Karpas-422 (cell line): ENCODE measurements around the gene DDN. TPM values are rescaled to one million over a fixed set of nuclear protein-coding genes. Genes with fewer than 3 reads are reported as not detected.
A peak's percentile ranks its signal among the peaks of the same experiment; 100 is the strongest.

ENCODE experiments used
- DNase-seq: peaks from one replicate; pipeline ENCODE4 v3.0.0-alpha.2; 2015
- H2AFZ ChIP-seq: fragments of 200-600 bp; sonication (generic); 2 replicates; pipeline ENCODE4 v1.6.1; 2014; ENCODE audit warnings: antibody characterized with exemption, low read length, mixed read lengths
- H3K27ac ChIP-seq: fragments of 200-600 bp; sonication (generic); 2 replicates; pipeline ENCODE4 v1.5.1; 2014; ENCODE audit warnings: mild to moderate bottlenecking, low read length, moderate library complexity
- H3K27me3 ChIP-seq: fragments of 200-600 bp; sonication (generic); 2 replicates; pipeline ENCODE4 v1.6.1; 2014; ENCODE audit warnings: low read length, mixed read lengths
- H3K36me3 ChIP-seq: fragments of 200-600 bp; sonication (generic); 2 replicates; pipeline ENCODE4 v1.6.1; 2014; ENCODE audit warnings: low read length, mixed read lengths; ENCODE audit not compliant: insufficient read depth
- H3K4me1 ChIP-seq: fragments of 200-600 bp; sonication (generic); 2 replicates; pipeline ENCODE4 v1.6.1; 2014; ENCODE audit warnings: mild to moderate bottlenecking, low read length, mixed read lengths
- H3K4me2 ChIP-seq: fragments of 200-600 bp; sonication (generic); 2 replicates; pipeline ENCODE4 v1.6.1; 2014; ENCODE audit warnings: low read length, low read depth, mild to moderate bottlenecking; ENCODE audit not compliant: poor library complexity, severe bottlenecking
- H3K4me3 ChIP-seq: fragments of 200-600 bp; sonication (generic); 2 replicates; pipeline ENCODE4 v1.5.1; 2014; ENCODE audit warnings: mild to moderate bottlenecking, antibody characterized with exemption, low read length, mixed read lengths
- H3K79me2 ChIP-seq: fragments of 200-600 bp; sonication (generic); 2 replicates; pipeline ENCODE4 v1.6.1; 2014; ENCODE audit warnings: mild to moderate bottlenecking, low read length, mixed read lengths
- H3K9ac ChIP-seq: fragments of 200-600 bp; sonication (generic); 2 replicates; pipeline ENCODE4 v1.6.0; 2014; ENCODE audit warnings: low read length
- H3K9me2 ChIP-seq: fragments of 200-600 bp; sonication (generic), shearing (Covaris generic); replicated peaks from 2 replicates; pipeline ENCODE4 v1.6.0; 2014; ENCODE audit warnings: mild to moderate bottlenecking, low read length, moderate library complexity; ENCODE audit not compliant: insufficient read depth
- H3K9me3 ChIP-seq: fragments of 300-700, 200-600 bp; sonication (generic); 2 replicates; pipeline ENCODE4 v1.6.1; 2014; ENCODE audit warnings: low read length, mixed read lengths
- H4K20me1 ChIP-seq: fragments of 200-600 bp; sonication (generic); 2 replicates; pipeline ENCODE4 v1.6.1; 2014; ENCODE audit warnings: mild to moderate bottlenecking, antibody characterized with exemption, low read length, low read depth; ENCODE audit not compliant: insufficient read depth
- small RNA-seq: library from RNA; depleted of rRNA; stranded (forward); fragments of <200 nt; gene quantifications from one replicate; pipeline ENCODE3, GENCODE V24; 2014
- total RNA-seq: library from RNA; depleted of rRNA; stranded (reverse); fragments of >200 nt; shearing (Covaris generic); gene quantifications from 2 replicates; pipeline ENCODE4 v1.2.3, GENCODE V29; 2014; ENCODE audit warnings: low replicate concordance; rRNA removed

Gene DDN
- total RNA-seq, 1 experiment from 2014 or later = 9.6 TPM

DNA sequence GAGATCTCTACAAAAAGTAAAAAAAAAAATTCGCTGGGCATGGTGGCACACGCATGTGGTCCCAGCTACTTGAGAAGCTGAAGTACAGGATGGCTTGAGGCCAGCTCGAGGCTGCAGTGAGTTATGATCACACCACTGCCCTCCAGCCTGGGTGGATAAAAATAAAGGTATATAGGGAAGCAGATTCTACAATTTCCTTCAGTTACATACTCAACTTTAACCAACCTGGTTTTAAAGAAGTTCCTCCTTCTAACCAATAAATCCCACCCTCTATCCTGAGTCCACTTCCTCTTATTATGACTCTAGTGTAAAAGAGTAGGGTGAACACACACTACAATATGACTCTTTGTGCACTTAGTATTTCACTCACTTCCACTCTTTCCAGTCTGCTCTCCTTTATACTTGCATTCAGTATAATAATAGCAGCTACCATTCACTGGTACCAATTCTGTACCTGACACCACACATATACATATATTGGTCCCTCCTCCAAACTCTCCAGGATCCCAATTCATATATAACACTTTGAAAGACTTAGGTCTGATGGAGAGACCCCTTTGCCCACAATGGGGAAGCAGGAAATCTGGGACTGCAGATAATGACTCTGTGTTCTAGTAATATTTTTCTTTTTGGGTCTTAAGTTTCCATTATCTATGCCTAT, 44.2 kb downstream of the DDN start:
- Histone ChIP-seq H2AFZ (no peak overlapping the region), H3K4me3 (peak overlapping the region; percentile 88), H3K36me3 (peaks cover 24% of the 10 kb centered on the region), H4K20me1 (peaks cover 16% of the 10 kb centered on the region; the same call in 1 of the 2 replicates), H3K9me3 (no peaks in the 10 kb centered on the region), H3K27ac (peak overlapping the region; percentile 47; the same call in 1 of the 2 replicates), H3K4me2 (peak overlapping the region; percentile 95), H3K9me2 (no peaks in the 10 kb centered on the region), H3K27me3 (no peaks in the 10 kb centered on the region), H3K9ac (peak overlapping the region; percentile 1; the same call in 1 of the 2 replicates), H3K4me1 (peaks cover 36% of the 10 kb centered on the region), H3K79me2 (peaks cover 69% of the 10 kb centered on the region)
- DNase-seq = peak; percentile 65

GRCh38 chr12:48954061-48954460, 45.1 kb downstream of the DDN start:
- H3K27ac ChIP-seq = no peak overlapping the region
- no peaks in the 10 kb centered on the region for H3K9me2 ChIP-seq
- H3K4me2 ChIP-seq = no peak overlapping the region
- H3K27me3 ChIP-seq = no peaks in the 10 kb centered on the region
- peaks cover 24% of the 10 kb centered on the region for H3K36me3 ChIP-seq
- H2AFZ ChIP-seq = no peak overlapping the region
- H4K20me1 ChIP-seq = peaks cover 17% of the 10 kb centered on the region; the same call in 1 of the 2 replicates
- no peaks in the 10 kb centered on the region for H3K9me3 ChIP-seq
- H3K79me2 ChIP-seq = peaks cover 74% of the 10 kb centered on the region
- H3K4me1 ChIP-seq = peaks cover 36% of the 10 kb centered on the region
- no peak overlapping the region for H3K4me3 ChIP-seq
- H3K9ac ChIP-seq = no peak overlapping the region
- no peak for DNase-seq

GRCh38 chr12:48952691-48953090, 46.5 kb downstream of the DDN start:
- Histone ChIP-seq H3K9me3 (no peaks in the 10 kb centered on the region), H3K4me1 (peaks cover 27% of the 10 kb centered on the region), H3K9me2 (no peaks in the 10 kb centered on the region), H3K4me3 (no peak overlapping the region), H3K36me3 (peaks cover 24% of the 10 kb centered on the region), H3K27me3 (no peaks in the 10 kb centered on the region), H2AFZ (no peak overlapping the region), H3K27ac (no peak overlapping the region), H3K9ac (no peak overlapping the region), H4K20me1 (peaks cover 20% of the 10 kb centered on the region; the same call in 1 of the 2 replicates), H3K79me2 (peaks cover 86% of the 10 kb centered on the region), H3K4me2 (no peak overlapping the region)
- no peak for DNase-seq

GRCh38 chr12:48947727-48948126, 51.4 kb downstream of the DDN start:
- Histone ChIP-seq H3K9me2 (no peaks in the 10 kb centered on the region), H3K9ac (no peak overlapping the region), H3K4me1 (no peaks in the 10 kb centered on the region), H4K20me1 (peaks cover 6% of the 10 kb centered on the region), H3K79me2 (peaks cover 82% of the 10 kb centered on the region), H3K4me3 (no peak overlapping the region), H3K36me3 (peaks cover 2% of the 10 kb centered on the region; the same call in 1 of the 2 replicates), H3K9me3 (no peaks in the 10 kb centered on the region), H3K4me2 (no peak overlapping the region), H3K27ac (no peak overlapping the region), H2AFZ (no peak overlapping the region), H3K27me3 (no peaks in the 10 kb centered on the region)
- no peak for DNase-seq

GRCh38 chr12:48946943-48947342, 52.2 kb downstream of the DDN start:
- no peaks in the 10 kb centered on the region for H3K27me3 ChIP-seq
- no peak overlapping the region for H2AFZ ChIP-seq
- H3K4me1 ChIP-seq = no peaks in the 10 kb centered on the region
- no peak overlapping the region for H3K4me2 ChIP-seq
- no peak for DNase-seq
- H4K20me1 ChIP-seq = peaks cover 10% of the 10 kb centered on the region
- H3K27ac ChIP-seq = no peak overlapping the region
- H3K36me3 ChIP-seq = peaks cover 2% of the 10 kb centered on the region; the same call in 1 of the 2 replicates
- H3K79me2 ChIP-seq = peaks cover 78% of the 10 kb centered on the region
- no peaks in the 10 kb centered on the region for H3K9me3 ChIP-seq
- H3K9ac ChIP-seq = no peak overlapping the region
- H3K4me3 ChIP-seq = no peak overlapping the region
- H3K9me2 ChIP-seq = no peaks in the 10 kb centered on the region

DNA sequence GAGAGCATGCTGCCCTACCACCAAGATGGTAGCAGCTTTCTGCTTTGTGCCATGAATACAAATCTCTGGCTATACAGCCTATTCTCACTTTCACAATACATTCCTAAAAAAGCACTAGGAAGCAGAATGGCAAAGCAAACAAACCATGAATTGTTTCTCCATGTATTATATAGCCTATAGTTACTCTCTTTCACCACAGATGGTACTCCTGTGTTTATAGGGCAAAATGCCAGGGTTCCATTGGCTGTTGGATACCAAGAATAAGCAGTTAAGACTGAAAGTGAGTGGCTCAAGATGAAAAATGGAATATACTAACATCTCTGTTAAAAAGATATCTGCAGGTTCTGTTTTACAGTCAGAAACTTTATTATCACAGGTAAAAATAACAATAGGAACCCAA, 53.0 kb downstream of the DDN start:
- Histone ChIP-seq H3K9me2 (no peaks in the 10 kb centered on the region), H3K79me2 (peaks cover 81% of the 10 kb centered on the region), H3K9me3 (no peaks in the 10 kb centered on the region), H4K20me1 (peaks cover 11% of the 10 kb centered on the region), H3K27me3 (no peaks in the 10 kb centered on the region), H3K4me2 (no peak overlapping the region), H3K27ac (no peak overlapping the region), H3K4me3 (no peak overlapping the region), H2AFZ (no peak overlapping the region), H3K4me1 (no peaks in the 10 kb centered on the region), H3K36me3 (0 out of 2 replicates have a peak, but pooled peaks cover 2% of the 10 kb centered on the region), H3K9ac (no peak overlapping the region)
- no peak for DNase-seq

Small RNA genes lying within 50 kb of the gene (small RNA-seq; reads per million reads assigned to genes)
- not detected for gene RNU6-940P

Other genes starting within 250 kb of the DDN start
- gene ADCY6, start 210.3 kb downstream of the DDN start, total RNA-seq = not detected in 2 replicates
- gene CACNB3, start 180.9 kb downstream of the DDN start, total RNA-seq = 3.1 and 6.7 TPM in 2 replicates
- gene DDX23, start 147.2 kb downstream of the DDN start, total RNA-seq = 37.0 and 68.0 TPM in 2 replicates
- 0.60 and 1.4 TPM in 2 replicates for gene RND1, start 133.5 kb downstream of the DDN start, total RNA-seq
- gene FKBP11, start 73.9 kb downstream of the DDN start, total RNA-seq = 22.0 and 29.8 TPM in 2 replicates
- gene ARF3, start 41.9 kb downstream of the DDN start, total RNA-seq = 51.7 and 57.5 TPM in 2 replicates
- 0.61 and 1.0 TPM in 2 replicates for gene WNT10B, start 27.6 kb downstream of the DDN start, total RNA-seq
- not detected in 2 replicates for gene WNT1, start 21.1 kb downstream of the DDN start, total RNA-seq
- 35.1 and 47.5 TPM in 2 replicates for gene PRKAG1, start 19.4 kb upstream of the DDN start, total RNA-seq
- 29.6 and 42.6 TPM in 2 replicates for gene KMT2D, start 61.4 kb upstream of the DDN start, total RNA-seq
- gene RHEBL1, start 70.6 kb upstream of the DDN start, total RNA-seq = 4.1 and 5.1 TPM in 2 replicates
- gene DHH, start 95.4 kb upstream of the DDN start, total RNA-seq = 0.26 and 0.36 TPM in 2 replicates
- 17.5 and 46.8 TPM in 2 replicates for gene LMBR1L, start 111.5 kb upstream of the DDN start, total RNA-seq
- 770 and 904 TPM in 2 replicates for gene TUBA1B, start 132.0 kb upstream of the DDN start, total RNA-seq
- 126 and 139 TPM in 2 replicates for gene TUBA1A, start 189.7 kb upstream of the DDN start, total RNA-seq